HepG2 (cell line): ENCODE data around the gene GAPT. TPM values are rescaled to one million over a fixed set of nuclear protein-coding genes. Genes with fewer than 3 reads are reported as not detected.

Source experiments
- ATAC-seq: fragments of 200-7000 bp; cut with Tn5 transposase; 3 replicates; pipeline ENCODE4 v1.9.1; 2020; ENCODE audit warnings: mild to moderate bottlenecking, moderate library complexity
- BruUV-seq: library from RNA; stranded (reverse); fragments of 400-500 nt; replicated peaks from 2 replicates; lab custom pipeline; 2021; lab: Mats Ljungman, UMichigan
- CTCF ChIA-PET: fragments of 300-600 bp; formaldehyde crosslinking; extraction: SDS; loops from one replicate; lab custom pipeline; 2021; ENCODE audit warnings: low total read pairs, inconsistent platforms, low intra/inter-chr PET ratio; lab: Yijun Ruan, JAX
- POLR2A ChIA-PET: fragments of 350-600 bp; sonication (Branson Sonifier 250); formaldehyde crosslinking; loops from one replicate; lab custom pipeline; 2020; ENCODE audit warnings: antibody characterized with exemption, inconsistent platforms; lab: Yijun Ruan, JAX
- DNase-seq: peaks from one replicate; pipeline ENCODE4 v3.0.0-alpha.2; 2015; ENCODE audit warnings: low spot score
- FAIRE-seq: peaks from 3 replicates; lab custom pipeline; 2011; peaks lifted over from hg19 to GRCh38; lab: Jason Lieb, UNC
- H2AFZ ChIP-seq: one replicate; pipeline ENCODE4 v1.6.1; 2011; ENCODE audit warnings: low read length, inconsistent platforms
- H3K27ac ChIP-seq: fragments of 300-600 bp; 3 replicates; pipeline ENCODE4 v1.8.0; 2011; ENCODE audit warnings: mixed run types, mild to moderate bottlenecking, mixed read lengths, low read length, inconsistent platforms; ENCODE audit not compliant: insufficient read depth; ENCODE audit errors: extremely low read length
- H3K27me3 ChIP-seq, 2 experiments: fragments of 200-600 bp in 1 of 2; 2 replicates in 1 of 2; 3 replicates in 1 of 2; pipeline versions ENCODE4 v1.6.0 to v1.8.0; 2011; ENCODE audit warnings: low read length in 2 of 2, mild to moderate bottlenecking in 2 of 2, moderate library complexity in 2 of 2, inconsistent platforms in 1 of 2; ENCODE audit not compliant: insufficient read depth in 2 of 2, control insufficient read depth in 1 of 2
- H3K36me3 ChIP-seq, 2 experiments: fragments of 200-600 bp in 1 of 2; replicated peaks in 1 of 2; 2 replicates in 1 of 2; 3 replicates in 1 of 2; pipeline versions ENCODE4 v1.5.1 to v1.8.0; 2011; ENCODE audit warnings: low read length in 2 of 2, inconsistent platforms in 1 of 2; ENCODE audit not compliant: insufficient read depth in 2 of 2, control insufficient read depth in 1 of 2
- H3K4me1 ChIP-seq: 2 replicates; pipeline ENCODE4 v1.5.1; 2012; ENCODE audit warnings: low read length, inconsistent platforms; ENCODE audit not compliant: insufficient read depth
- H3K4me2 ChIP-seq: 2 replicates; pipeline ENCODE4 v1.6.0; 2011; ENCODE audit warnings: low read depth, low read length, inconsistent platforms
- H3K4me3 ChIP-seq, 3 experiments: fragments of 200-600 bp in 1 of 3; sonication (generic), shearing (Covaris generic) in 1 of 3; replicated peaks in 1 of 3; 2 replicates each; pipeline ENCODE4 v1.5.1; 2011 to 2016; ENCODE audit warnings: low read length in 3 of 3, inconsistent platforms in 2 of 3, low read depth in 2 of 3, mild to moderate bottlenecking in 2 of 3, control low read depth in 1 of 3, mixed read lengths in 1 of 3; ENCODE audit not compliant: insufficient read depth in 1 of 3
- H3K79me2 ChIP-seq: one replicate; pipeline ENCODE4 v1.6.1; 2011; ENCODE audit warnings: low read length, inconsistent platforms; ENCODE audit not compliant: insufficient read depth
- H3K9ac ChIP-seq: 2 replicates; pipeline ENCODE4 v1.6.0; 2011; ENCODE audit warnings: mild to moderate bottlenecking, low read depth, low read length, inconsistent platforms; ENCODE audit not compliant: insufficient read depth
- H3K9me3 ChIP-seq: 2 replicates; pipeline ENCODE4 v1.5.1; 2012; ENCODE audit warnings: mild to moderate bottlenecking, low read length
- H4K20me1 ChIP-seq: 2 replicates; pipeline ENCODE4 v1.6.0; 2011; ENCODE audit warnings: inconsistent platforms, mild to moderate bottlenecking, low read length, moderate library complexity; ENCODE audit not compliant: insufficient read depth
- BATF2 ChIP-seq: sonication (generic); formaldehyde crosslinking; IDR thresholded peaks from 2 replicates; pipeline ENCODE4 v1.8.0; 2022; ENCODE audit warnings: mild to moderate bottlenecking, missing genetic modification reagents, moderate library complexity
- EED ChIP-seq: sonication (generic); formaldehyde crosslinking; IDR thresholded peaks from 2 replicates; pipeline ENCODE4 v1.5.0; 2020; ENCODE audit warnings: mild to moderate bottlenecking, missing genetic modification reagents
- HIC2 ChIP-seq: sonication (generic); formaldehyde crosslinking; IDR thresholded peaks from 2 replicates; pipeline ENCODE4 v1.9.0; 2022; ENCODE audit warnings: low read depth, missing genetic modification reagents
- KLF6 ChIP-seq: IDR thresholded peaks from 2 replicates; pipeline ENCODE4 v1.8.0; 2016; ENCODE audit warnings: missing biosample characterization, missing genetic modification reagents
- RAD21 ChIP-seq: fragments of 450-650 bp; formaldehyde crosslinking; IDR thresholded peaks from 2 replicates; pipeline ENCODE4 v1.5.0; 2020; ENCODE audit warnings: mild to moderate bottlenecking
- RFX1 ChIP-seq: fragments of 450-650 bp; IDR thresholded peaks from 2 replicates; pipeline ENCODE4 v1.6.1; 2017
- RFX5 ChIP-seq: IDR thresholded peaks from 2 replicates; pipeline ENCODE4 v1.6.1; 2011; ENCODE audit warnings: low read depth, low read length, improper control_type of control experiment
- THAP7 ChIP-seq: sonication (generic); formaldehyde crosslinking; IDR thresholded peaks from 2 replicates; pipeline ENCODE4 v1.8.1; 2023; ENCODE audit warnings: mild to moderate bottlenecking, missing genetic modification reagents
- THYN1 ChIP-seq: sonication (generic); formaldehyde crosslinking; IDR thresholded peaks from 2 replicates; pipeline ENCODE4 v1.8.1; 2023; ENCODE audit warnings: low read depth, mild to moderate bottlenecking, moderate library complexity, missing genetic modification reagents, borderline replicate concordance
- ZBTB33 ChIP-seq: sonication (generic); formaldehyde crosslinking; IDR thresholded peaks from 2 replicates; pipeline ENCODE4 v1.4.0; 2020; ENCODE audit warnings: missing genetic modification reagents
- ZFP37 ChIP-seq: sonication (generic); formaldehyde crosslinking; IDR thresholded peaks from 2 replicates; pipeline ENCODE4 v1.4.0; 2020; ENCODE audit warnings: missing genetic modification reagents, borderline replicate concordance
- ZNF563 ChIP-seq: sonication (generic); formaldehyde crosslinking; IDR thresholded peaks from 2 replicates; pipeline ENCODE4 v1.8.0; 2022; ENCODE audit warnings: mild to moderate bottlenecking, moderate library complexity, missing genetic modification reagents
- in situ Hi-C: cut with HindIII; loops from 2 replicates; pipeline ENCODE4 v1.10.0; 2017; ENCODE audit warnings: low pct_unique_long_range_greater_than_20kb; ENCODE audit not compliant: extremely low pct_ligation_motif_present
- intact Hi-C: fragments of 100-400 bp; cut with micrococcal nuclease; formaldehyde crosslinking; loops from one replicate; pipeline ENCODE4 v1.10.0; 2022; ENCODE audit not compliant: unreplicated experiment
- polyA plus RNA-seq, 8 experiments: library from polyadenylated mRNA; depleted of rRNA in 3 of 8; stranded (reverse) in 7 of 8; unstranded in 1 of 8; fragments of >200 nt; fragmentation: Illumina TruSeq in 4 of 8; extraction: Trizol in 4 of 8; gene quantifications; 2 replicates each; pipeline versions ENCODE4 v1.2.1 to v1.2.3, GENCODE V29; 2011 to 2016; ENCODE audit warnings: low read depth in 4 of 8, missing spikeins in 1 of 8, mixed read lengths in 1 of 8; ENCODE audit not compliant: insufficient read depth in 1 of 8
- total RNA-seq, 5 experiments: library from RNA; depleted of rRNA; stranded (reverse); fragments of >200 nt; fragmentation: Illumina TruSeq; extraction: Trizol; gene quantifications; 2 replicates each; pipeline ENCODE4 v1.2.3, GENCODE V29; 2016; ENCODE audit warnings: low read depth in 1 of 5

The GAPT gene
- total and polyA plus RNA-seq, 2 of the 13 experiments (the other 11 are each of a cell fraction or from before 2014, with no cell fraction given) = not detected

GRCh38 chr5:58517198-58517597, 26.0 kb downstream of the GAPT start:
- Histone ChIP-seq H3K27me3 (no peaks in the 10 kb centered on the region), H3K79me2 (no peaks in the 10 kb centered on the region), H3K4me3 (no peak overlapping the region), H2AFZ (no peak overlapping the region)
- in situ Hi-C loops = loop anchor here (25.0 kb wide), 1 partner anchor 295 kb away; no protein-coding TSS in a partner anchor
- no peak for ATAC-seq
- CTCF ChIA-PET = no interaction called here
- TF ChIP-seq BATF2 (CRISPR knock-in tag) (no peak), ZNF563 (CRISPR knock-in tag) (no peak), RAD21 (CRISPR knock-in tag) (no peak), ZBTB33 (CRISPR knock-in tag) (no peak), RFX5 (no peak), RFX1 (no peak), THYN1 (CRISPR knock-in tag) (no peak), EED (CRISPR knock-in tag) (no peak), KLF6 (CRISPR knock-in tag) (no peak), ZFP37 (CRISPR knock-in tag) (no peak), THAP7 (CRISPR knock-in tag) (no peak), HIC2 (CRISPR knock-in tag) (no peak)
- TF ChIP-seq, all 625 proteins: peak for 0
- no peak overlapping the region for H3K27ac ChIP-seq
- no peak overlapping the region for H3K4me2 ChIP-seq
- H4K20me1 ChIP-seq = no peaks in the 10 kb centered on the region
- POLR2A ChIA-PET = no interaction called here
- H3K36me3 ChIP-seq = no peaks in the 10 kb centered on the region
- BruUV-seq = no TSS peak
- H3K9ac ChIP-seq = no peak overlapping the region
- no peaks in the 10 kb centered on the region for H3K4me1 ChIP-seq
- intact Hi-C loops = no loop called here
- DNase-seq = no peak
- FAIRE-seq = no peak
- peaks cover 38% of the 10 kb centered on the region for H3K9me3 ChIP-seq
